GM21515 (cell line): Measurements from ENCODE around the gene SRCAP.
"Not testable (repeated sequence)": the region's sequence is repeated elsewhere in the genome, so short reads cannot be mapped to it uniquely, and the experiment has no call there.

Experiments
- ATAC-seq: cut with Tn5 transposase; IDR thresholded peaks from one replicate; pipeline ENCODE4 v1.9.1; 2021; ENCODE audit not compliant: unreplicated experiment

Gene SRCAP

GRCh38 chr16:30663820-30664219, 35.2 kb upstream of the SRCAP start:
- no peak for ATAC-seq

- no peak for ATAC-seq
Observed at GRCh38 chr16:30664616-30665109, 34.3 kb upstream of the SRCAP start.

- ATAC-seq: no peak
Observed at GRCh38 chr16:30665155-30665829, 33.7 kb upstream of the SRCAP start.

GRCh38 chr16:30665830-30666190, 33.2 kb upstream of the SRCAP start:
- ATAC-seq: no peak

GRCh38 chr16:30666681-30667080, 32.3 kb upstream of the SRCAP start:
- ATAC-seq: no peak

GRCh38 chr16:30667361-30667905, 31.5 kb upstream of the SRCAP start:
- no peak for ATAC-seq

GRCh38 chr16:30668393-30668792, 30.6 kb upstream of the SRCAP start:
- no peak for ATAC-seq

GRCh38 chr16:30669026-30669902, 29.7 kb upstream of the SRCAP start:
- ATAC-seq: no peak

- ATAC-seq: no peak
Observed at GRCh38 chr16:30669903-30670824, 28.8 kb upstream of the SRCAP start.

- no peak for ATAC-seq
Observed at GRCh38 chr16:30675143-30675542, 23.8 kb upstream of the SRCAP start.

- no peak for ATAC-seq
Observed at GRCh38 chr16:30677931-30678585, 20.9 kb upstream of the SRCAP start.

- no peak for ATAC-seq
Observed at GRCh38 chr16:30678586-30678970, 20.4 kb upstream of the SRCAP start.

GRCh38 chr16:30680326-30680725, 18.6 kb upstream of the SRCAP start:
- no peak for ATAC-seq

- no peak for ATAC-seq
Observed at GRCh38 chr16:30688701-30689100, 10.3 kb upstream of the SRCAP start.

- ATAC-seq: no peak
Observed at GRCh38 chr16:30691907-30692306, 7.1 kb upstream of the SRCAP start.

GRCh38 chr16:30692396-30693064, 6.4 kb upstream of the SRCAP start:
- ATAC-seq: no peak

- ATAC-seq: no peak
Observed at GRCh38 chr16:30694926-30695693, 3.9 kb upstream of the SRCAP start.

- not testable (repeated sequence) for ATAC-seq
Observed at GRCh38 chr16:30696646-30697045, 2.3 kb upstream of the SRCAP start.
